ENCODE results near the gene NGF.
A peak's percentile ranks its signal among the peaks of the same experiment; 100 is the strongest.

NGF gene

GRCh38 chr1:115308969-115309368 is 29.1 kb downstream of the NGF start:
- no peak for DNase-seq

GRCh38 chr1:115307661-115308060 is 30.4 kb downstream of the NGF start:
- no peak for DNase-seq

GRCh38 chr1:115306146-115306545 is 31.9 kb downstream of the NGF start:
- no peak for DNase-seq

DNA sequence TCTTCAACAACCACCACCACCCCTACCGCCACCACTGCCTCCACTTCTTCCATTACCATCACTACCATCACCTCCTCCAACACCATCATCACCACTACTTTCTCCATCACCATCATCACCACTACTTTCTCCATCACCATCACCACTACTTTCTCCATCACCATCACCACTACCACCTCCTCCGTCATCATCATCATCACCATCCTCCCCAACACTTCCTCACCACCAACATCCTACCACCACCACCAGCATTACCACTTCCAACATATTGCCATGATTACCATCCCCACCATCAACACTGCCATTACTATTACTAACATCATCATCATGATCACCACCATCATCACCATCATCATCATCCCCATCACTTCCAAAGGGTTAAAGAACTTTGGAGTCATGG is 34.7 kb downstream of the NGF start:
- DNase-seq: no peak

- peak; percentile 81 for DNase-seq
These were observed 35.6 kb downstream of the NGF start for GRCh38 chr1:115302390-115302961.

DNA sequence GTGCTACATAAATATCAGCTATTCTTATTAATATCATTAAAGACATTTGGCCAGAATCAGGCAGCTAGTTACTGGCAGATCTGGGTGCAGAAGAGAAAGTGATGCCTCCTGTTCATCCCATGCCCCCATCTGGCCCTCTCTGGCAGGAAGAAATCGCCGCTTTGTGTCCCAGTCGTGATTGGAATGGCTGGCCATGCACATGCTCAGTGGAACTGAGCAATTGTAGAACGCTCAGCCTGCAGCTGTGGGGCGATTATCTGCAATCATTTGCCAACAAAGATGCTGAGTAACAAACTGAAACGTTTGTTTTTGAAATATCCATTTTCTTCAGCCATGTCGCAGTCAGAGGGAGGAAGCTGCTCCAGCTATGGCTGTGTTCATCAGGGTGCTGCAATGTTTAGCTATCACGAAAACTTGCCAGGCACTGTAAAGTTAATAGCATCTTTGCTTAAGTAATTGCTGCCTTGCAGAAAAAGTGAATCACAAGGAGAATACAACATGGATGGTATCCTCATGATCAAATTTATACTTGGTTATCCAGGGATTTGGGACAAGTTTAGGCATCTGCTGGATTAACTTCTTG is 36.5 kb downstream of the NGF start:
- DNase-seq: no peak

- peak; percentile 60 for DNase-seq
These were observed 37.8 kb downstream of the NGF start for GRCh38 chr1:115300087-115300876.

DNA sequence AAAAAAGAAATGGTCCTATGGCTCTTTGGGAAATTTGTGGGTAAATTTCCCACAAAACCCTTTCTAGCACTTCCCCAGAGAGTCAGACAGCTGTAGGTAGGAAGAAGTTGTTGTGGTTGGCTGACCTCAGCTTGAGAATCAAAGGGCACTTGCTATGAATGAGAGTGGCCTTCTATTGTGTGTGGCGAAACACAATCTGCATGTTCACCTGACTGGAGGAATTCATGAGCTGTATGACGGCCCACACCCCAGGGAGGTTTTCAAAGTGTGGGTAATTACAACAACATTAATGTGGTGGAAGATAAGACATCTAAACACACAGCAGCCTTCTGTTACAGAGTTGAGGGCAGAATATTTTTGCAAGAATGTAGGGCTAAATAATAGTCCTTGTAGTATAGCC is 38.8 kb downstream of the NGF start:
- no peak for DNase-seq

DNA sequence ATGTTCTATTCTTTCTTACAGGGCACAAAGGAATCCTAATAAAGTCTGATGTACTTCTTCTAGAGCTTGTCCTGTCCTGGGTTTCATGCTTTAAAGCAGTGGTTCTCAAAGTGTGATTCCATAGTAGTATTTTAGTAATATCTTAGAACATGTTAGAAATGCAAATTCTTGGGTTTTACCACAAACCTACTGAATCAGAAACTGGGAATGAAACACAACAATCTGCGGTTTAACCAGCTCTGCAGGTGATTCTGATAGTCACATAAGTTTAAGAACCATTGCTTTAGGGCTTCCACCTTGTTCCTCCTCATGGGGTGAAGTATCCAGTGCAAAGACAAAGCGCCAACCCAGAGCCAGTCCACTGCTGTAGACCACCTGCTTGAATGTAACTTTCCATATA is 41.1 kb downstream of the NGF start:
- DNase-seq: no peak

- DNase-seq: no peak
These were observed 41.9 kb downstream of the NGF start for GRCh38 chr1:115295904-115296696.

- no peak for DNase-seq
These were observed 44.1 kb downstream of the NGF start for GRCh38 chr1:115293899-115294298.

DNA sequence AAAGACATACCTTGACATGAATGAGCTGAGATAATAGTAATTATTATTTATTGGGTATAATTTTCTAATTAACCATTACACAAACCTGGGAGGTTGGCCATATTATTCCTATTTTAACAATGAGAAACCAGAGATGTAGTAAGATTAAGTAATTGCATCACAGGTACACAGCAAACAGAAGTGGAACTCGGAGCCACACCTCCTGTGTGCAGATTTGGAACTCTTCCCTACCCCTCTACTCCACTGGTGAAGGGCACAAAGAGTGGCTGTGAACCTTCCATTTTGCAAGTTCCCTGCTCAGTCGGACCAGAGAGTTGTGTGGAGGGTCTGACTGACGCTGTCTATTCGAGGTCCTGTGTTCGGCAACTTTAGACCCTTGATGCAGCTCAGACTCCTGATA is 45.0 kb downstream of the NGF start:
- no peak for DNase-seq

DNA sequence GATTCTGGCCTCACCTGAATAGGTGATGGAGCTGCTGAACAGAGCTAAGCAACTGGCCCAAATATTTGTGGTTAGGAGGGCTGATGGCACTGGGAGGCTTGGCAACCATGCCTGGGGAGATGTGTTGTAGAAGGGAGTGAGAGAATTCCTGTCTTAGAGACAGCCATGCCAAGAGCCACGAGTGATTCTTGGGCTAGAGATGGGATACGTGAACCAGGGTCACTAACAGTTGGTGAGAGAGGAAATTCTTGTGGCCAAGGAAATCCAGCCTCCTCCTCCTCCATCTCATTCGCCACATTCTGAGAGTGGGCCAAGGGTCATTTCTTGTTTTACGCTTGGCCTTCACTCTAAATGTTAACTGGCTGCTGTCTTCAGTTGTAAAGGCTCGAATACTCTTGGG is 46.3 kb downstream of the NGF start:
- DNase-seq: peak; percentile 69

DNA sequence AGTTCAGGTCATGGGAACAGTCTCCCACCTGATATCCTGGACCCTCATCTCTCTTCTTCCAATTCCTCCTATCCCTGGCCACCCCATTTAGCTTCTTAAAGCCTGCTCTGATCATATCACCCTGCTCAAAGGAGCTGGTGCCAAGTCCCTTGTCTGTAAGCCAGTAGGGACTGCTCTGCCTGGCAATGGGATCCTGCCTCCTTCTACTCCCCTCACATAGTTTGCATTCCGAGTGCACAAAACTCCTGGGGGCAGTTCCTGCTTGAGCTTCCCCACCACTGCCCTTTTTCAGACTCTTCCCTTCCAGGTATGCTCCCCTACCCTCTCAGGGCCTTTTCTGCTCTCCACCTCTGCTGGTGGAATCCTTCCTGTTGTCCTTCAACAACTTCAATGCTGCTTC is 48.1 kb downstream of the NGF start:
- DNase-seq: peak; percentile 72

- no peak for DNase-seq
These were observed 49.4 kb downstream of the NGF start for GRCh38 chr1:115288591-115289198.

DNA sequence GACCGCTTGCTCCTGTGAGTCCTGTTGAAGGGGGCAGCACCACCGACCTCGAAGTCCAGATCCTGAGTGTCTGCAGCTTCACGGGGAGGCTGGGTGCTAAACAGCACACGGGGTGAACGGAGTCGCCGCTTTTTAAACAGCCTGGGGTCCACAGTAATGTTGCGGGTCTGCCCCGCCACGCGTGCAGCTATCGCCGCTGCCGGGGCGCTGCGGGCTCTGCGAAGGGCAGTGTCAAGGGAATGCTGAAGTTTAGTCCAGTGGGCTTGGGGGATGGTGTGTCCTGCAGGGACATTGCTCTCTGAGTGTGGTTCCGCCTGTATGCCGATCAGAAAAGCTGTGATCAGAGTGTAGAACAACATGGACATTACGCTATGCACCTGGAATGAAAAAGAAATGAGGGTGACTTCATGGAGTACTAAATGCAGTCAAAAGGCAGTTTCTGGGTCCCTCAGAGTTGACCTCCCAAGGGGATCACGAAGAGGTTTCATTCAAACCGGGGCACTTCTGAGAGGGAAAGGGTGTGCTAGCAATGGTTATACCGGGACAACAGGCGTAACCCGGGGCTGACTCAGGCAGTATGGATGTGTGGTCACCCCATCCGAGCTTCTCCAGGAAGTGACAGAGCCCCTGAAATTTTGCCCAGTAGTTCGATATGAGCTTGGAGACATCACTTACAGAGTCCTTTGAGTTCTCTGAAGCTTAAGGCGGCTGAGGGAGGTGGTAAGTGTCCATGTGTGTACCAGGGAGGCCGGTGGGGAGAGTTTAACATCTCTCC is 51.4 kb downstream of the NGF start:
- no peak for DNase-seq

GRCh38 chr1:115284209-115284608 is 53.8 kb downstream of the NGF start:
- no peak for DNase-seq

- no peak for DNase-seq
These were observed 54.3 kb downstream of the NGF start for GRCh38 chr1:115283681-115284146.

GRCh38 chr1:115283249-115283648 is 54.8 kb downstream of the NGF start:
- DNase-seq: no peak

- DNase-seq: no peak
These were observed 55.2 kb downstream of the NGF start for GRCh38 chr1:115282807-115283208.

DNA sequence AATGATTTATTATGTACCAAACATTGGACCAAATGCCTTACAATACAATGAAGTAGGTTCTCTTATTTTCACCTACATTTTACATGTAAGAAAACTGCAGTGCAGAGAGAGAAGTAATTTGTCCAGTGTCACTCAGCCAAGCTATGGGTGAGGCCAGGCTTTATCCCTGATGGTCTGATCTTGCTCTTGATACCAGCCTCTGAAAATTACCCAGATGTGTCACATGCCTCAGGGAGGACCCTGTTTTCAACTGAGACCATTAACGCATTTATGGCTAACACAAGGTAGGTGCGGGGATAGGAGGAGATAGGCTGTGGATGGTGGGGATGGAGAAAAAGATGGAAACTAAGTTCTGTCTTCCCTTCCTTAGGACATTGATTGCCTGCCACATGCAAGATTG is 56.9 kb downstream of the NGF start:
- DNase-seq: no peak

DNA sequence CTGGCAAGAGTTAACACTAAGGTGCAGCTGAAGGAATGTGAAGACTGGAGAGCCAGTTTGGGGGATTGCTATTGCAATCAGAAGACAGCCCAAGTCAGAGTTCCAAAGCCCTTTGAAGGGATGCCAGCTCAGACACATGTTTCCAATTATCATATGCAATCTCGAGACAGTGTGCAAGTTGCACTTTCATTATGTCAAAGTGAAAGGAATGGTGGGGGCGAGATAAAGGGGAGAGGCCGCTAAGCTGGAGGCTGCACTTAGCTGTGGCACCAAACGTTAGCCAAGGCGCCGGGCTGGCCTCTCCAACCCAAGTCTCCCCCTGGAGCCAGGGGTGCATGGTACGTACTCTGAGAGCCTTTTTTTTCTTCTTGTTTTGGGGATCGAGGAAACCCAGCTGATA is 58.0 kb downstream of the NGF start:
- DNase-seq: no peak
